Measurements from ENCODE around the gene PDE10A. TPM values are rescaled to one million over a fixed set of nuclear protein-coding genes. Genes with fewer than 3 reads are reported as not detected.

PDE10A gene
- total RNA-seq, 2 experiments from 2014 or later = not detected

DNA sequence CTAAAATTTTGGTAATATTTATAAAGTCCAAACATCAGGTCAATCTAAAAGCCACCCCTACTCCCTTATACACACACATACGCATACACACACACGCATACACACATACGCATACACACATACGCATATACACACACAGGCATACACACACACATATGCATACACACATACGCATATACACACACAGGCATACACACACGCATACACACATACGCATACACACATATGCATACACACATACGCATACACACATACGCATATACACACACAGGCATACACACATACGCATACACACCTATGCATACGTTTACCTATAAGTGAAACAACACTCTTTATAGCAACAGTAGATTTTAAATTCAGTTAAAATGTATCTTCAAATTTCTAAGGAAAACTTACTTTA lies 240.8 kb downstream of the PDE10A start:
- intact Hi-C loops (cut with micrococcal nuclease) = no loop called here
- Mint-ChIP-seq H3K36me3 (ENCODE audit: low read depth) (no peaks in the 10 kb centered on the region), H3K9me3 (peaks cover 3% of the 10 kb centered on the region), H3K27me3 (no peaks in the 10 kb centered on the region), H3K4me3 (no peak overlapping the region), H3K4me1 (ENCODE audit: low read depth) (no peaks in the 10 kb centered on the region), H3K27ac (no peak overlapping the region)
- CTCF ChIA-PET = no interaction called here
- no peak for ATAC-seq
- no peak for DNase-seq
- TF ChIP-seq CTCF (IDR thresholded peaks at IDR 0.05) = no peak
- POLR2A ChIA-PET = no interaction called here

- intact Hi-C loops (cut with micrococcal nuclease) = no loop called here
- CTCF ChIA-PET = no interaction called here
- Mint-ChIP-seq H3K27ac (no peak overlapping the region), H3K4me1 (ENCODE audit: low read depth) (no peaks in the 10 kb centered on the region), H3K27me3 (no peaks in the 10 kb centered on the region), H3K4me3 (no peak overlapping the region), H3K9me3 (no peaks in the 10 kb centered on the region), H3K36me3 (ENCODE audit: low read depth) (no peaks in the 10 kb centered on the region)
- POLR2A ChIA-PET = no interaction called here
- DNase-seq = no peak
- no peak for ATAC-seq
- TF ChIP-seq CTCF (IDR thresholded peaks at IDR 0.05) = no peak
Measured at GRCh38 chr6:165417278-165417865, 245.7 kb downstream of the PDE10A start.

DNA sequence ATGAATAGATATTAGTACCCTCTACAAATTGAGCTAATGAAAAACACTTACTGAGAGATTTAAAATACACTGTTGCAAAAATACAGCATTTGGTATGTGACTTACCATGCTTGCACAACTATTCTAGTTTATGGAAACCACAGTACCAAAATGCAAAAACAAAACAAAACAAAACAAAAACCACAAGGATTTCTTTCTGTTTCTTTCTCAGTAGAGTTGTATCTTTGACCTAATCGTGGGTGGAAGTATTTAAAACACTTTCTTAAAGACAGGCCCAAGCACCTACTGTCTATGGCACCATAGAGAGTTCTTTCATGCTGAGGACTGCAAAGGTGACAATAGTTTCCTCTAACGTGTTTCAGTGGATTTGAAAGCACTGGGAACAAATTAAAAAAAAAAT lies 258.3 kb downstream of the PDE10A start:
- Mint-ChIP-seq H3K27me3 (no peaks in the 10 kb centered on the region), H3K9me3 (peaks cover 2% of the 10 kb centered on the region), H3K4me1 (ENCODE audit: low read depth) (no peaks in the 10 kb centered on the region), H3K4me3 (no peak overlapping the region), H3K36me3 (ENCODE audit: low read depth) (no peaks in the 10 kb centered on the region), H3K27ac (no peak overlapping the region)
- DNase-seq (no peak), ATAC-seq (no peak)
- TF ChIP-seq CTCF (IDR thresholded peaks at IDR 0.05) = no peak
- ChIA-PET POLR2A (no interaction called here), CTCF (no interaction called here)
- intact Hi-C loops (cut with micrococcal nuclease) = no loop called here

GRCh38 chr6:165404296-165404695 lies 258.7 kb downstream of the PDE10A start:
- ATAC-seq (no peak), DNase-seq (no peak)
- H3K27ac Mint-ChIP-seq = no peak overlapping the region
- TF ChIP-seq CTCF (IDR thresholded peaks at IDR 0.05) = no peak
- H3K4me1 Mint-ChIP-seq (ENCODE audit: low read depth) = no peaks in the 10 kb centered on the region
- H3K36me3 Mint-ChIP-seq (ENCODE audit: low read depth) = no peaks in the 10 kb centered on the region
- H3K4me3 Mint-ChIP-seq = no peak overlapping the region
- POLR2A ChIA-PET = no interaction called here
- intact Hi-C loops (cut with micrococcal nuclease) = no loop called here
- H3K9me3 Mint-ChIP-seq = peaks cover 2% of the 10 kb centered on the region
- CTCF ChIA-PET = no interaction called here
- H3K27me3 Mint-ChIP-seq = no peaks in the 10 kb centered on the region

- H3K27me3 Mint-ChIP-seq = no peaks in the 10 kb centered on the region
- no peak overlapping the region for H3K27ac Mint-ChIP-seq
- H3K9me3 Mint-ChIP-seq = peaks cover 2% of the 10 kb centered on the region
- intact Hi-C loops (cut with micrococcal nuclease) = no loop called here
- ATAC-seq (no peak), DNase-seq (no peak)
- ChIA-PET POLR2A (no interaction called here), CTCF (no interaction called here)
- no peaks in the 10 kb centered on the region for H3K36me3 Mint-ChIP-seq (ENCODE audit: low read depth)
- TF ChIP-seq CTCF (IDR thresholded peaks at IDR 0.05) = no peak
- H3K4me3 Mint-ChIP-seq = no peak overlapping the region
- H3K4me1 Mint-ChIP-seq (ENCODE audit: low read depth) = no peaks in the 10 kb centered on the region
Measured at GRCh38 chr6:165403006-165403595, 259.9 kb downstream of the PDE10A start.

All from activated CD8-positive, alpha-beta T cell treated with anti-CD3 and anti-CD28 coated beads for 36 hours (primary cell).